Osteoblast (primary cell): ENCODE results near the gene FAM3C. TPM values are rescaled to one million over a fixed set of nuclear protein-coding genes. Genes with fewer than 3 reads are reported as not detected.

Experiments used
- DNase-seq: peaks from one replicate; pipeline ENCODE4 v3.0.0; 2011; ENCODE audit warnings: low spot score, mixed read lengths; ENCODE audit not compliant: insufficient read length; ENCODE audit errors: missing footprints
- H2AFZ ChIP-seq: 2 replicates; pipeline ENCODE4 v1.6.0; 2011; ENCODE audit warnings: mild to moderate bottlenecking, low read length
- H3K27ac ChIP-seq: 2 replicates; pipeline ENCODE4 v1.5.1; 2011; ENCODE audit warnings: mild to moderate bottlenecking, low read depth, low read length, moderate library complexity
- H3K27me3 ChIP-seq: 2 replicates; pipeline ENCODE4 v1.6.0; 2012; ENCODE audit warnings: mild to moderate bottlenecking, control low read depth, inconsistent platforms, low read length, moderate library complexity; ENCODE audit not compliant: insufficient read depth
- H3K36me3 ChIP-seq: 2 replicates; pipeline ENCODE4 v1.5.1; 2011; ENCODE audit warnings: mild to moderate bottlenecking, low read length, control low read depth, moderate library complexity; ENCODE audit not compliant: insufficient read depth
- H3K4me1 ChIP-seq: 2 replicates; pipeline ENCODE4 v1.5.1; 2011; ENCODE audit warnings: mild to moderate bottlenecking, low read length, control low read depth, moderate library complexity; ENCODE audit not compliant: insufficient read depth
- H3K4me2 ChIP-seq: 2 replicates; pipeline ENCODE4 v1.6.0; 2011; ENCODE audit warnings: mild to moderate bottlenecking, low read length; ENCODE audit not compliant: insufficient read depth
- H3K4me3 ChIP-seq: fragments of 200-600 bp; sonication (generic); 3 replicates; pipeline ENCODE4 v1.5.1; 2012; ENCODE audit warnings: mild to moderate bottlenecking, low read length, inconsistent platforms; ENCODE audit not compliant: insufficient read depth
- H3K79me2 ChIP-seq: 2 replicates; pipeline ENCODE4 v1.6.0; 2012; ENCODE audit warnings: mild to moderate bottlenecking, low read length, control low read depth, inconsistent platforms; ENCODE audit not compliant: insufficient read depth
- H3K9me3 ChIP-seq: 2 replicates; pipeline ENCODE4 v1.5.1; 2011; ENCODE audit warnings: low read depth, low read length, control low read depth
- H4K20me1 ChIP-seq: 2 replicates; pipeline ENCODE4 v1.6.0; 2012; ENCODE audit warnings: mild to moderate bottlenecking, low read length, control low read depth; ENCODE audit not compliant: insufficient read depth
- CTCF ChIP-seq: IDR thresholded peaks from 2 replicates; pipeline ENCODE4 v1.5.1; 2011; ENCODE audit warnings: mild to moderate bottlenecking, low read depth, low read length, moderate library complexity; ENCODE audit errors: extremely low read depth
- total RNA-seq: library from RNA; depleted of rRNA; stranded (reverse); fragments of >200 nt; gene quantifications from 2 replicates; pipeline ENCODE4 v1.2.3, GENCODE V29; 2012

Gene FAM3C
- total RNA-seq, 1 donor: 65.5 TPM

GRCh38 chr7:121385056-121385799 lies 10.9 kb downstream of the FAM3C start:
- no peak overlapping the region for H3K4me3 ChIP-seq
- TF ChIP-seq CTCF: no peak
- no peak overlapping the region for H3K4me2 ChIP-seq
- H3K9me3 ChIP-seq: no peaks in the 10 kb centered on the region
- peaks cover 51% of the 10 kb centered on the region for H4K20me1 ChIP-seq
- no peaks in the 10 kb centered on the region for H3K27me3 ChIP-seq
- H3K79me2 ChIP-seq: peaks cover 96% of the 10 kb centered on the region
- no peak for DNase-seq
- peaks cover 8% of the 10 kb centered on the region for H3K4me1 ChIP-seq
- no peak overlapping the region for H2AFZ ChIP-seq
- H3K36me3 ChIP-seq: peaks cover 3% of the 10 kb centered on the region
- peak overlapping the region; percentile 3 for H3K27ac ChIP-seq

GRCh38 chr7:121384265-121384664 lies 11.8 kb downstream of the FAM3C start:
- no peak for TF ChIP-seq CTCF
- no peak overlapping the region for H3K27ac ChIP-seq
- H3K79me2 ChIP-seq: peaks cover 96% of the 10 kb centered on the region
- no peak overlapping the region for H3K4me3 ChIP-seq
- peaks cover 44% of the 10 kb centered on the region for H4K20me1 ChIP-seq
- no peaks in the 10 kb centered on the region for H3K27me3 ChIP-seq
- H3K9me3 ChIP-seq: no peaks in the 10 kb centered on the region
- peaks cover 8% of the 10 kb centered on the region for H3K4me1 ChIP-seq
- H3K36me3 ChIP-seq: peaks cover 9% of the 10 kb centered on the region
- no peak overlapping the region for H2AFZ ChIP-seq
- DNase-seq: no peak
- H3K4me2 ChIP-seq: no peak overlapping the region

- no peak for DNase-seq
- Histone ChIP-seq H4K20me1 (peaks cover 38% of the 10 kb centered on the region), H3K27me3 (no peaks in the 10 kb centered on the region), H3K27ac (no peak overlapping the region), H3K4me1 (peaks cover 8% of the 10 kb centered on the region), H3K9me3 (no peaks in the 10 kb centered on the region), H2AFZ (no peak overlapping the region), H3K36me3 (peaks cover 15% of the 10 kb centered on the region), H3K4me2 (no peak overlapping the region), H3K4me3 (no peak overlapping the region), H3K79me2 (peaks cover 89% of the 10 kb centered on the region)
- no peak for TF ChIP-seq CTCF
Measured at GRCh38 chr7:121383235-121383910, 12.7 kb downstream of the FAM3C start.

- H4K20me1 ChIP-seq: peaks cover 31% of the 10 kb centered on the region
- no peak overlapping the region for H3K27ac ChIP-seq
- H2AFZ ChIP-seq: no peak overlapping the region
- no peaks in the 10 kb centered on the region for H3K27me3 ChIP-seq
- no peak overlapping the region for H3K4me2 ChIP-seq
- peaks cover 85% of the 10 kb centered on the region for H3K79me2 ChIP-seq
- H3K4me3 ChIP-seq: no peak overlapping the region
- DNase-seq: no peak
- no peaks in the 10 kb centered on the region for H3K9me3 ChIP-seq
- peaks cover 23% of the 10 kb centered on the region for H3K36me3 ChIP-seq
- TF ChIP-seq CTCF: no peak
- peaks cover 8% of the 10 kb centered on the region for H3K4me1 ChIP-seq
Measured at GRCh38 chr7:121382473-121382872, 13.6 kb downstream of the FAM3C start.
